ENCODE results near the gene NPHP3. TPM values are rescaled to one million over a fixed set of nuclear protein-coding genes. Genes with fewer than 3 reads are reported as not detected.
A peak's percentile ranks its signal among the peaks of the same experiment; 100 is the strongest.
"Not testable (repeated sequence)": the region's sequence is repeated elsewhere in the genome, so short reads cannot be mapped to it uniquely, and the experiment has no call there.

NPHP3 gene
- 20.2 TPM for total RNA-seq

DNA sequence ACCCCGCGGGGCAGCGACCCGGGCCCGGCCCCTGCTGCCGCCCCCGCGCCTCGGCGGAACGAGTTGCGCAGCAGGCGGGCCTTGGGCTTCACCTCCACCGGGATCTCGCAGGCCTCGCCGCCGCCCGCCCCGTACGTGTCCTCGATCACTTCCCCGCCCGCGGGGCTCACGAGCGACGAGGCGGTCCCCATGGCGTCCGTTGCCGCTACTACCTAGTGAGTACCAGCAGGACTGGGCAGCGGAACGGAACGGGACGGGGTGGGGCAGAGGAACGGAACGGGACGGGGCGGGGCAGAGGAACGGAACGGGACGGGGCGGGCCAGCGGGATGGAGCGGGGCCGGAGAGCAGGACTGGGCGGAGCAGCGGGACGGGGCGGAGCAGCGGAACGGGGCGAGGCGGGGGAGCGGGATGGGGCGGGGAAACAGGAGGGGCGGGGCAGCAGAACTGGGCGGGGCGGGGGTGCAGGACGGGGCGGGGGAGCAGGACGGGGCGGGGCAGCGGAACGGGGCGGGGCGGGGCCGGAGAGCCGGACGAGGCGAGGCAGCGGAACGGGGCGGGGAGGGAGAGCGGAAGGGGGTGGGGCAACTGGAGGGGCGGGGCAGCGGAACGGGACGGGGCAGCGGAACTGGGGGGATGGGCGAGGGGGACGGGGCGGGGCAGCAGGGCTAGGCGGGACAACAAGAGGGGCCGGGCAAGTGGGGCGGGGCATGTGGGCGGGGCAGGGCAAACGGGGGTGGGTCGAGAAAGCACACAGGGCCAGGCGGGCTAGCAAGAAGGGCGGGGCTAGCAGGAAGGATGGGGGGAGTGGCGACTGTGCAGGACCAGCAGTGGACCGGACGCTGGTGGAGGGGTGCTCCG is at the start of gene NPHP3:
NPHP3 (minus strand) TSS at position 245 of the 859 bp plus-strand sequence; CDS start at position 191, 54 bp downstream.
- peak; percentile 87 to 96 (median 94) for DNase-seq (ENCODE audit: low read depth in 2 of 3, low spot score in 2 of 3)

DNA sequence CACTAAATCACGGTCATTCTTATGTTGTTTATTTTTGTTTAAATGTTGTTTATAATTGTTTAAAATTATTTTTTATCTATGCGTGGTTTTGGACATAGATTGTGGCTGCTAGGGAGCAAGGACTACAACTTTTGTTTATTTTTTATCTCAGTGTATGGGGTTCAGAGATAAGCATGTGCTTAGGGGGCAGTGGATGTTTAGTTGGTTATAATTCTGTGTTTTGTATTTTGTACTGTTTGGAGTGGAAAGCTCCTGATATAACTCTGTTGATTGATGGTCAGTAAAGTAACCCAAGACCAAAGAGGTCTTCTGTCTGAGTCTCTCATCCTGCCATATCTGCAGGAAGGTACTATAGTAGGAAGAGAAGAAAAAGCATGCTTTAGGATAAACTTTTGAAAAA is 36.5 kb upstream of the NPHP3 start:
- no peak for DNase-seq (ENCODE audit: low read depth in 2 of 3, low spot score in 2 of 3)

DNA sequence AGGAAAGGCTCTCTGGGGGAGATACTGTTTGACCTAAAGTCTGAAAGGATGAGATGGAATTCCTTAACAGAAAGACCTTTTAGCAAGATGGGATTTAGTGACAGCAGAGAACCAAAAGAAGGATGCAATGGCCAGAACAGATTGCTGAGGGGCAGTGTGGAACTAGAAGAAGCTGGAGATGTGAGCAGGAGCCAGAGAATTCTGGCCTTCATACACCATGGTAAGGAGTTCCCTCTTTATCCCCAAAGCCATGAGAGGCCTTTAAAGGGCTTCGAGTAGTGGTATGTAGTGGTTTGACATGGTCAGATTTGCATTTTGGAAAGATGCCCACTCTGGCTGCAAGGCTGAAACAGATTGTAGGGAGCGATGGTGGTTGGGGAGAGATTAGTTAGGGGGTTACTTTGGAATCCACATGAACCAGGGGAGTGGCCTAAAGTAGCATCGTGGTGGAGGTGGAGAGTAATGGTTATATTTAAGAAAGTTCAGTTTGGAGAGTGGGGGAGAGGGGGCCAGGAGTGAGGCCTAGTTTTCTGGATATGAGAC is 34.0 kb upstream of the NPHP3 start:
- DNase-seq (ENCODE audit: low read depth in 2 of 3, low spot score in 2 of 3) = no peak

GRCh38 chr3:132753946-132754345 is 31.7 kb upstream of the NPHP3 start:
- DNase-seq (ENCODE audit: low read depth in 2 of 3, low spot score in 2 of 3) = no peak

DNA sequence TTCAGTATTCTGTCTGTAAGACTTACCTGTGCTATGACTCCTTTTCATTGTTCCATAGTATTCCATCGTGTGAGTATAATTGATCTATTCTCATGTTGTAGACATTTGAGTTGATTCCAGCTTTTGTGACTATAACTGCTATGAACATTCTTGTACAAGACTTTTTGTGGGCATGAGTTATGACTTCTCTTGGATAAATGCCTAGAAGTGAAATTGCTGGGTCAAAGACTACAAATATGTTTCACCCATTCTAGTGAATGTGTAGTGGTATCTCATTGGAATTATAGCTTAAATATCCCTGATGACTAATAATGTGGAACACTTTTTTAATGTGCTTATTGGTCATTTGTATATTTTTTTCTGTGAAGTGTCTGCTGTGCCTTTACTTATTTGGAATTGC is 27.6 kb upstream of the NPHP3 start:
- no peak for DNase-seq (ENCODE audit: low read depth in 2 of 3, low spot score in 2 of 3)

- DNase-seq (ENCODE audit: low read depth in 2 of 3, low spot score in 2 of 3) = not testable (repeated sequence)
Observed at GRCh38 chr3:132746720-132747119, 24.5 kb upstream of the NPHP3 start.

- DNase-seq (ENCODE audit: low read depth in 2 of 3, low spot score in 2 of 3) = no peak
Observed at GRCh38 chr3:132738314-132738713, 16.1 kb upstream of the NPHP3 start.

GRCh38 chr3:132735589-132735988 is 13.4 kb upstream of the NPHP3 start:
- DNase-seq (ENCODE audit: low read depth in 2 of 3, low spot score in 2 of 3) = no peak

DNA sequence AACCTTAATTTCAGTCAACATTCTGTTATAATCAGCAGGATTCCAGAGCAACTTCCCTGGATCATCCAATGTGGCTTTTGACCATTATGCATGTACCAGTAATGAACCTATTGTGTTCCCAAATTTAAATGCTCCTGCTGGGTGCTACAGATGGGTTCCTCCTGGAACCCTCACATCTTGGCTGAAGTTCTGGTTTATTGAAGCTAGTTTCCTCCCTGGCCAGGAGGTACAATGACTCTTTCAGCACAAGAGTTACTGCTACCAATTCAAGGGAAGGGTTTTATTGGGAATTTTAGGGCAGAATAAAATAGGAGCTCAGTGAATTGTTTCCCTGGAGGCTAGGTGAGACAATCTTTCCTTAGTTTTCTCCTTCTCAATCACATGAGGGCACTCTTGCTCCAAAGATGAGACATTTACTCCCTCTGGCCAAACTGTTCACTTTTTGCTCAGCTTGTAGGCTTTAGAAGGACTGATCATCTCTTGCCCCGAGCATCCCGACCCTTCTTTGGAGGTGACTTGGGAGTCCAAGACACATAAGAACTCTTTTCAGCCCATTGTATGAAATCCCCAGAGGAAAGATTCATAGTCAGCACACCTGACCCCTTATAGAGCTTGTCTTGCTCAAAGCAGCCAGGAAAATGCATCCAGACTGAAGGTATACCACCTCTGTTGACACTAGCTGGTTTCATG is 8.8 kb upstream of the NPHP3 start:
- DNase-seq (ENCODE audit: low read depth in 2 of 3, low spot score in 2 of 3) = peak in 2 of 3 donors; percentile 41 to 71

GRCh38 chr3:132726341-132726823 is 4.2 kb upstream of the NPHP3 start:
- peak in 2 of 3 donors; percentile 51 to 72 for DNase-seq (ENCODE audit: low read depth in 2 of 3, low spot score in 2 of 3)

GRCh38 chr3:132723024-132723950 is 1.1 kb upstream of the NPHP3 start:
- DNase-seq (ENCODE audit: low read depth in 2 of 3, low spot score in 2 of 3) = no peak

GRCh38 chr3:132721479-132722164 is 587 bp downstream of the NPHP3 start:
- DNase-seq (ENCODE audit: low read depth in 2 of 3, low spot score in 2 of 3) = no peak

- DNase-seq (ENCODE audit: low read depth in 2 of 3, low spot score in 2 of 3) = no peak
Observed at GRCh38 chr3:132720228-132720627, 2.0 kb downstream of the NPHP3 start.

- DNase-seq (ENCODE audit: low read depth in 2 of 3, low spot score in 2 of 3) = no peak
Observed at GRCh38 chr3:132716372-132716771, 5.8 kb downstream of the NPHP3 start.

GRCh38 chr3:132713977-132714727 is 8.1 kb downstream of the NPHP3 start:
- no peak for DNase-seq (ENCODE audit: low read depth in 2 of 3, low spot score in 2 of 3)

DNA sequence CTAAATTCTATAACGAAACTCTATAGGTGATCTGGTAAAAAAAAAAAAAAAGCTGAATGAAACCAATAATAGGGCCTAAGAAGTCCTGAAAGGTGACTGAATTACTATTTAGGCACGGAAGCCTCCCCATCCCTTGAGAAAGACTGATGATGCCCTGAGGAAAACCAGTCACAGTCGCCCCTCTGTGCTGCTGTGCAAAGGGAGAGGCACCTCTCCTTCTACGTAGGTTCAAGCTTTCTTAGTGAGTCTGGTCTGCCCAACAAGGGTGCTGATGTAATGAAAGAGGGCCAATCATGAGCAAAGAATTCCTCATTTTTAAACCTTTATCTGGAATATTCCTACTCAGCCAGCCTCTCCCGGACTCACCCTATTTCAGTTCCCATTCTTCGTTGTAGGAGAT is 11.9 kb downstream of the NPHP3 start:
- no peak for DNase-seq (ENCODE audit: low read depth in 2 of 3, low spot score in 2 of 3)

GRCh38 chr3:132709761-132710160 is 12.4 kb downstream of the NPHP3 start:
- no peak for DNase-seq (ENCODE audit: low read depth in 2 of 3, low spot score in 2 of 3)

DNA sequence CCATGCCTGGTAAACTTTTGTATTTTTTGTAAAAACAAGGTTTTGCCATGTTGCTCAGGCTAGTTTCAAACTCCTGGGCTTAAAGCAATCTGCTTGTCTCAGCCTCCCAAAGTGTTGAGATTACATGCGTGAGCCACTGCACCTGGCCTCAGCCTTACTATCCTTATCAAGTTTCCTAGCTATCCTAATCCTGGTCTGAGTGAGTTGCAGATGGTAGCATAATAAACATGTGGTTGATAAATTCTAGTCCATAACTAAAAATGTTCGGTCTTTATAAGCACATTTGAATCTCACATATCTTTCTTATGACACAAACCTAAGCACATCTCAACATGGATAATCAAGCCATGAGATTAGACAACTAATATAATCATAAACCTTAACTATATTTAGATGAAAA is 18.5 kb downstream of the NPHP3 start:
- no peak for DNase-seq (ENCODE audit: low read depth in 2 of 3, low spot score in 2 of 3)

GRCh38 chr3:132695422-132695821 is 26.8 kb downstream of the NPHP3 start:
- no peak for DNase-seq (ENCODE audit: low read depth in 2 of 3, low spot score in 2 of 3)
